Kidney tubule cell (primary cell): ENCODE results near the gene PLA2G2F.
"Not testable (repeated sequence)": the region's sequence is repeated elsewhere in the genome, so short reads cannot be mapped to it uniquely, and the experiment has no call there.

Experiments used
- DNase-seq: peaks from one replicate; pipeline ENCODE4 v3.0.0-alpha.2; 2018; ENCODE audit warnings: low spot score

The PLA2G2F gene

DNA sequence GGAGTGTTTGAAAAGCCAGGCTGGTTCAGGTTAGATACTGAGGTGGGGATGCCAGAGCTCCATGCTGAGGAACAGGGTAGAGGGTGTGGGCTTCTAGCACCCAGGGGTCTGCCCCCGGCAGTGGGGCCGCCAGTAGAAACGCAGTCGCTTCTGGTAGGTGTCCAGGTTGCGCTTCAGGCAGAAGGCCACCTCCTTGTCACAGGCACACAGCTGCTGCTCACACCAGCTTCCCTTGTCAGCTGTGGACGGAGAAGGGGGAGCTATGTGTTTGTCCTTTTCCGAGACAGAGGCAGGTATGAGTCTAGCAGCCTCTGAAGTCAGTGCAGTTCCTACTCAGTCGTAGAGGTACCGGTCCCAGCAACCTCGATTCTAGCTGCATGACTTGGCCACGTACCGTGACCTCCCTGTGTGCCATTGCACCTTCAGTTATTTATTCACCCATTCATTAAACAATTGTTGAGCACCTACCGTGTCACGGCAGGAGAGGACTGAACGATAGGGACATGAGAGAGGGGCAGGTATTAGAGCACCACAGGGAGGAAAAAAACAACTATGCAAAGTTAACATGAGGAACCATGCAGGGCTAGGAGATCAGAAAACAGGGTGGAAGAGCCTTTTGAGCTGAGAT is 25.0 kb upstream of the PLA2G2F start:
- DNase-seq = peak; percentile 66

DNA sequence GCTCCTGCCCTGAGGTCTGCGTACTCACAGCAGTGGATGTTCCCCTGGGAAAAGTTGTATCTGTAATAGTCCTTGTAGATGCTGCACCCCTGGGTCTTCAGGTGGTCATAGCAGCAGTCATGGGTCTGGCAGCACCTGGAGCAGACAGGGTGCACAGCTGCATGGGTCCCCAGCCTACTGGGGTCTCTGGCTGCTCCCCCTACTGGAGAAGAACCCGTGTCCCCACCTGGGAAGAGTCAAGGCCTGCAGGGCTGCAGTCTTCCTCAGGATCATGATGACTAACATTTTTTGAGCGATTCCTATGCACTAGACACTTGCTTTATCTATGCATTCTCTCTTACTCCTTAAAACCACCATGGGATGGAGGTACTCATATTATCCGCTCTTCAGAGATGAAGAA is 23.6 kb upstream of the PLA2G2F start:
- DNase-seq = no peak

DNA sequence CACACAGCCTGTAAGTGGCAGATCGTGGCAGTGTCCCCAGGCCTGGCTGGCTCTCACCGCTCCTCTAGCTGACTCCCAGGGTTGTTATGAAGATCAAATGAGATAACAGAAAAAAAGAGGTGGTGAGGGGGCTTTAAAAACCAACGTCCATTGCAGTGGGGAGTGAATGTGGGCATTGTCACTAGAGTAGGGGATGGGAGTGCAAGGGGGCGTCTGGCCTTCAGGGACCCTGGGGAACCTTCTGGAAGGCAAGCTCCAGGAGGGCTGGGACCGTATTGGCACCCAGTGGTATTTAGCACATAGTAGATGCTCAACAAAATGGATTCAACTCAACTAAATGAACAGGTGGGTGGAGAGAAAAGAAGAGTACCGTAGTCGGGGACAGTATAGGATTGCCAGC is 23.2 kb upstream of the PLA2G2F start:
- DNase-seq = no peak

DNA sequence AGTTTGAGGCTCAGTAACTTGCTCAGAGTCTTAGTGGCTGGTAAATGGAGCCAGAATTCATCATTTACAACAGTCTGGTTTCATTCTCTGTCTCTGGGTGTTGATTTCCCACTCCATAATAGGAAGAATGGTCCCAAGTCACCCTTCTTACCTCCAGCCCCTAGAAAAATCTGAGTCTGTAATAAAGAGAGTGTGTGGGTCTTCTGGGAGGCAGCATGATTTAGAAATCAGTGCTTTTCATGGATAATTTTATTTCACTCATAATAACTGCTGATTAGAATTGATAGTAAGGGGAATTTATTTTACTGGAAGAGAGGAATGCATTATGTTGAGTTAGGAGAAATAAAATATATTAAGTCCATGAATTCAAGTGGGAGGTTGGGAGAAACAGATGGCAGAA is 21.9 kb upstream of the PLA2G2F start:
- DNase-seq = no peak

DNA sequence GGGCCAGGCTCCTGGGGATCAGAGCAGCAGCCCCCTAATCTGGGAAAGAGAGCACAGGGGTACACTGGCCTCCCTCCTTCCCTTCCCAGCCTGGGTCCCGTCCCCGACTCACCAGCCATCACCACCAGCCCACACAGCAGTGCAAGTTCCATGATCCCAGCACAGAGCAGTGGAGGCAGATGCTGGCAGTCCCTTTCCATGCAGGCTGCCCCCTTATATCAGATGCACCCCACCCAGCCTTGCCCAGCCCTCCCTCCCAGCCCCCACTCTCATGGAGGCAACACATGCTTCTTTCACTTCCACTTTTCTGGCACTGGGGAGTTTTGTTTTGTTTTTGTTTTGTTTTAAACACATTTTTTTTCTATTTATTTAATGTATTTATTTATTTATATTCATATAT is 19.8 kb upstream of the PLA2G2F start, which contains the start of gene PLA2G2D:
PLA2G2D (minus strand) TSS at position 190 of the 400 bp plus-strand sequence; CDS start at position 152, 38 bp downstream.
- no peak for DNase-seq

DNA sequence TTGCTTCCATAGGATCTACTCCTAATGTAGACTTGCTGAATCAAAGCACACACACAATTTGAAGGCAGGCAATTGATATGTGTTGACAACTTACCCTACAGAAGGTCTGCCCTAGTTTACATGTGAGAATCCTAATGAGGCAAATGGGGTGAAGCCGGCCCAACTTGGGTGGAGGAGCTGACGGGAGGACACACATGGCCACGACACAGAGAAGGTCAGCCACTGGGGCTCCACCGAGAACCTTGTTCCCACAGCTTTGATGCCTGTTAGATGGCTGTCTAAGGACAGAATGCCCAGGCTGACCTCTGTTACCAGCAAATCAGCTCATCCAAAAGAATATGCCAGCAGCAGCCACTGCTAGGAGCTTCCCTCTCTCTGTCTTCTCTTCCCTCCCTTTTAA is 18.3 kb upstream of the PLA2G2F start:
- no peak for DNase-seq

DNA sequence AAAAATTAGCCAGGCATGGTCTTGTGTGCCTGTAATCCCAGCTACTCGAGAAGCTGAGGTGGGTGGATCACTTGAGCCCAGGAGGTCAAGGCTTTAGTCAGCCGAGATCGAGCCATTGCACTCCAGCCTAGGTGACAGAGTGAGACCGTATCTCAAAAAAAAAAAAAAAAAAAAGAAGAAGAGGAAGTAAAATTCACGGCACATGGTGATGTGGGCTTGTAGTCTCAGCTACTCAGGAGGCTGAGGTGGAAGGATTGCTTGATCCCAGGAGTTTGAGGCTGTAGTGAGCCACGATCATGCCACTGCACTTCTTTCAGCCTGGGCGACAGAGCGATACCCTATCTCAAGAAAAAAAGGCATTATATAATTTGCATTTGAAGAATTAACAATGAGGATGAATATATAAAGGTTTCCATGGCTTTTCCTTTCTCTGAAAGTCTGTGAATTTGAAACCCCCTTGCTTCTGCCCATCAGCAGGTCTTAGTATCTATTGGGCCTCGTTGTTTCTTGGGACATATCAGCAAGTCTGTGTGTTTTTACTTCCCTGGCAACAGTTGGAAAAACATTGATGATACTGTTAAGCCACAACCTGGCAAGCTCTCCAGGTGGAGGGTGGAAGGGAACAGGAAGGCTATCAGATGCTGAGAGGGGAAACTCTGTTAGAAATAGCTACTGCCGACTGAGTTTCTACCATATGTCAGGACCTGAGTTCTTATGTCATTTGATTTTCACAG is 15.2 kb upstream of the PLA2G2F start:
- peak; percentile 18 for DNase-seq

DNA sequence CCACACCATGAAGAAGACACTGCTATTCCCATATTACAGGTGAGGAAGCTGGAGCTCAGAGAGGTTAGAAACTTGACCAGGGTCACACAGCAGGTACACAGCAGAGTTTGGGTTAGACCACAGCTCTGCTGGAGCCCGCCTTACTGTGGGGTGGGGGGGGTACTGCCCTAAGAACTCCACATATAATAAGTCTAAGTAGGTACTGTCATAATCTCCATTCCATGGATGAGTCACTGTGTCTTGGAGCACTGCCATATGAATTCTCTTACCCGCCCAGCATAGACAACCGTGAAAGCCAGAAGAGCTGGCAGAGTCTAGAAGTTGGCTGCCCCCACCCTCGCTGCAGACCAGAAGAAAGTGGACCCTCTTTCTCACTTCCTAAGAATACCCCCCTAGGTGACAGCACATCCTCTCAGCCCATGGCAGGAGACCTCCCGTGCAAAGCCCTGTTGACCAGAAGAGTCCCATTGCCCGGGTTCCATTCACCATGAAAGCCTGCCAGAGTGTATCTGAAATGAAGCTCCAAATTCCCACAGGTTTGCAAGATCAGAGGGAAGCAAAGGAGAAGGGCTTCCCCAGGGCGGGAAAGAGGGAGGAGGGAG is 14.6 kb upstream of the PLA2G2F start:
- peak; percentile 77 for DNase-seq

DNA sequence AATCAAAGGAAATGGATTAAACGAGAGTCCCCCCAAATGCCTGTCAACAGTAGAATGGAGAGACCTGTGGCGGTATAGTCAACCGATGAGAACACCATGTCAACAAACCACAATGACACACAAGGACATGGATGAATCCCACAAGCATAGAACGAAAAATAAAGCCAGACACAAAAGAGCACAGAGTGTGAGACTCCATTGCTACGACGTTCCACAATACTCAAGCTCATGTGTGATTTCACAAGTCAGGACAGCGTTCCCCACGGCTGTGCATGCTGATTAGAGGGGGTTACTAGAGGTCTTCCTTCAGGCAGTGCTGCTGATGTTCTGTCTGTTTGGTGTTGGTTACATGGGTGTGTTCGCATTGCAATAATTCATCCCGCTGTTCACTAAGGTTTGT is 14.0 kb upstream of the PLA2G2F start:
- no peak for DNase-seq

DNA sequence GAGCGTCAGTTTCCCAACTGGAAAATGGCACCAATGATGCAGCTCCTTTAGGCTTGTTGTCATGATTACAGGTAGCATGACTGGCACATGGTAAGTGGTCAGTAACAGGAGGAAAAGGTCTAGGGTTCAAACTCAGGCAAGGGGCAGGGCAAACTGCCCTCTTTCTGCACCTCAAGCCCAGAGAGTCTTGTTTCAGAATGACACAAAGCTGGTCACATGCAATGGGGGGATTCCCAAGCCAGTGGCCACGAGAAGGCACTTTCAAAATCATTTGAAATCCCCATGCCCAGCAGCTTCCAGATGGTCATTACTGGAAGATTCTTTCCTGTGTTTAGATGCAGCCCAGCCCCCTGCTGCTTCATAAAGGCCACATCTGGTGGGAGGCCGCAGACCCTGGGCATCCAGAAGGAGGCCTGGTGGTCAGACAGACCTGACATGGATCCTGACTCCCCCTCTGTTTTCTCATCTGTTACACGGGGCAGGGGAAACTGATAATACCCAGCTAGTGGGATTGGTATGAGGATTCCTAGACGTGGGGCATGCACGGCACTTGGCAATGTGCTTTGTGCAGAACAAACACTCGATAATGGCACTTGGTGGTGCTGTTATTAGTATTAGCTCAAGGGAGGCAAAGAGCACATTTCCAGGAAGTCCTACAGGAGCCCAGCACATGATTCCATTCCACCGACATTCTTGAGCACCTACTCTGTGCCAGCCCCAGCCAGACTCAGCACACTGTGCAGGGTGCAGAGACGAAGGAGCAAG is 12.9 kb upstream of the PLA2G2F start:
- DNase-seq = no peak

DNA sequence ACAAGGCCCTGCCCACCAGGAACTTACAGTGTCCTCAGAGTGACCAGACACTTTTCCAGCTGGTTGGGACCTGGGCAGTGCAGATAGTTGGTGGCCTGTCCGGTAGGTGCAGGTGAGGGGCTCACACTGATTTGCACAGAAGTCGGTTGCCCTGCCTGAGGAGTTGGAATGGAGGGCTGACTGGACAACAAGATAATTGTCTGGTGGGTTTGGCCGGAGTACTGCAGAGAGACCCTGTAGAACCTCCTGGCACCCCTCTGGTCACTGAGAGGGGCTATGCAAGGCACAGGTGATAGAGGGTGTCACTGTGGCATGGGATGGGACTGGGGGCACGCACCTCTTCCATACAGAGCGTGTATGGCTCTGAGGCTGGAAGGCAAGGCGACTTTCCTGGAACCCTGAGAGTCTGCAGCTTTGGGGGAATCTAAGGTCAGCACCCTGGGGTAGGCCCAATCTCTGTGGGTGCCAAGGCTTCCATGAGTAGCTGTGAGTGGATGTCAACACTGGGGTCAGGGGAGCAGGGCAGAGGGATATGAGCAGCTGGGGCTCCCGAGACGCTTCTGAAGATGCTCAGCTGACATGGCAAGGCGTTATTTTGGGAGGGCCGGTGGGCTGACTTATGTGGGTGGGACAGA is 12.2 kb upstream of the PLA2G2F start:
- no peak for DNase-seq

DNA sequence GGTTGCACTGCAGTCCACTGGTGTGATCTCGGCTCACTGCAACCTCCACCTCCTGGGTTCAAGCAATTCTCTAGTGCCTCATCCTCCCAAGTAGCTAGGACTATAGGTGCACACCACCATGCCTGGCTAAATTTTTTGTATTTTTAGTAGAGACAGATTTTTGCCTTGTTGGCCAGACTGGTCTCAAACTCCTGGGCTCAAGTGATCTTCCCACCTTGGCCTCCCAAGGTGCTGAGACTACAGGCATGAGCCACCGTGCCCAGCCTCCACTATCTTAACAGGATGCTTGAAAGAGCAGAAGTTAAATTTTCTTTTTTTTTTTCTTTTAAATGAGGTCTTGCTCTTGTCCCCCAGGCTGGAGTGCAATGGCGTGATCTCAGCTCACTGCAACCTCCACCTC is 8.6 kb upstream of the PLA2G2F start:
- DNase-seq = not testable (repeated sequence)

DNA sequence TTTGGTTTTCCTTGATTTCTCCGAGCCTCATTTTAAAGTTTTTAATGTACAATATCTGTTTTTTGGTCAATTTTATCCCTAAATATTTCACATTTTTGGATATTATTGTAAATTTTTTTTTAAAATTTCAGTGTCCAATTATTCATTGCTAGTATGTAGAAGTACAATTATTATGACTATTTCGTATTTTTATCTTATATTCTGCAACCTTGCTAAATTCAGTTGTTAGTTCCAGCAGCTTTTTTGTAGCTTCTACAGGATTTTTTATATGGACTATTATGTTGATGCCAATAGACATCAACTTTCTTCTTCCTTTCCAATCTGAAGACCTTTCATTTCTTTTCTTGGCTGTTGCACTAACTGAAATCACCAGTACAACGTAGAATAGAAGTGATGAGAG is 4.1 kb upstream of the PLA2G2F start:
- no peak for DNase-seq

DNA sequence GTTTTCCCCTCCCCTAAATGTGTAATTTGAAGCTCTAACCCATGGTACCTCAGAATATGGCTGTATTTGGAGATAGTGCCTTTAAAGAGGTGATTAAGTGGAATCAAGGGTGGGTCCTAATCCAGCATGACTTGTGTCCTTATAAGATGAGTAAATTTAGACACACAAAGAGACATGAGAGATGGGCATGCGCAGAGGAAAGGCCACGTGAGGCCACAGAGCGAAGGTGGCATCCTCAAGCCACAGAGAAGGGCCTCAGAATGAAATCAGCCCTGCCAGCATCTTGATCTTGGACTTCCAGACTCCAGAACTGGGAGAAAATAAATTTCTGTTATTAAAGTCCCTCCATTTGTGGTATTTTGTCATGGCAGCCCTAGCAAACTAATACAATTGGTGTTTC is 2.9 kb upstream of the PLA2G2F start:
- no peak for DNase-seq

DNA sequence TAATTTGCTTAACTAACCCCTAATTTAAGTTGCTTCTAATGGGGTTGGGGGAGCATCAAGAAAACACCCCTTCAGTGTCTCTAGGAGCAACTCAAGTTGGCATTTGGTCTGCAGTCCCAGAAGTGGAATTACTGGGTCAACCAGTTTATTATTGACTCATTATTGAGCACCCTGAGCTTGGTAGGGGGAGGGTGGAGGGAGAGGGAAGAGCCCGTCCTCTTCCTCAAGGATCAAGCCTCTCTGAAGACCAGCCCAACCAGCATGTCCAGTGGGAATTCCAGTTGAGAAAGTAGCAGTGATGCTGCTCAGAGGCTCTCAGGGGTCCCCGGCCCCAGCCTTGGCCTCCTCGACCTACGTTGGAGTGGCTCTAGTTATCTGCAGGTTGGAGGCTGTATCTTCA is 2.1 kb upstream of the PLA2G2F start:
- no peak for DNase-seq

DNA sequence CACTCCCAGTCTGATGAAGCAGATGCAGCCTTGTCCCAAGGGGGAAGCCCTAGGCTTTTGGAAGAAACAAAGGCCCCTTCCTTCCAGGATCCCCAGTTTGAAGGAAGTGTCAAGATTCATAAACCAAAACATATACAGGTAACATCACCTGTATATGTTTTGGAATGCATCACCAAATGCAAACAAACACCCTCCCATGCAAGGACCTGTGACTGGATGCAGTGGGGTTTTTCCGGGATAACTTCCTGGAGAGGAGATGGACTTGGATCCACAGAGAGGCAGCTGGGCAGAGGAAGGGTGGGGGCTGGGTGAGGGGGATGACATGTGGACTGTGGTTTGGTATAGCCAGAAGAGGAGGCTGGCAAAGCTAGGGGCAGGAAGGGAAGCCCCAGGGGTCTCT is 1.5 kb upstream of the PLA2G2F start:
- peak; percentile 28 for DNase-seq

DNA sequence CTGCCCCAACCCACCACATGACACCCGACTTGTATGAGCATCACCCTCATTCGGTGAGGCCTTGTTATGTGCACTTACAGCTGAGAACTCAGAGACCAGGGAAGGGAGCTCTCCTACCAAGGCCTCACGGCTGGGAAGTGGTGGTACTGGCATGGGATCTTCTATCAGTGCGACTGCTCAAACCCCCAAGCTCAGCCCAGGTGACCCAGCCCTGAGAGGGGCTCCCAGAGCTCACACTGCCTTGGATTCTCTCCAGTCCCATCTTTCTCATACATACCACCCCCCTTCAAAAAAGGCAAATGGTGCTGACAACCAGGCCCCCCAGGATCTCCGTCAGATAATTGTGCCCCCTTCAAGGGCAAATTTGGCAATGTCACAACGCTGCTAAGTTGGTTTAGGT is 777 bp upstream of the PLA2G2F start:
- DNase-seq = no peak

DNA sequence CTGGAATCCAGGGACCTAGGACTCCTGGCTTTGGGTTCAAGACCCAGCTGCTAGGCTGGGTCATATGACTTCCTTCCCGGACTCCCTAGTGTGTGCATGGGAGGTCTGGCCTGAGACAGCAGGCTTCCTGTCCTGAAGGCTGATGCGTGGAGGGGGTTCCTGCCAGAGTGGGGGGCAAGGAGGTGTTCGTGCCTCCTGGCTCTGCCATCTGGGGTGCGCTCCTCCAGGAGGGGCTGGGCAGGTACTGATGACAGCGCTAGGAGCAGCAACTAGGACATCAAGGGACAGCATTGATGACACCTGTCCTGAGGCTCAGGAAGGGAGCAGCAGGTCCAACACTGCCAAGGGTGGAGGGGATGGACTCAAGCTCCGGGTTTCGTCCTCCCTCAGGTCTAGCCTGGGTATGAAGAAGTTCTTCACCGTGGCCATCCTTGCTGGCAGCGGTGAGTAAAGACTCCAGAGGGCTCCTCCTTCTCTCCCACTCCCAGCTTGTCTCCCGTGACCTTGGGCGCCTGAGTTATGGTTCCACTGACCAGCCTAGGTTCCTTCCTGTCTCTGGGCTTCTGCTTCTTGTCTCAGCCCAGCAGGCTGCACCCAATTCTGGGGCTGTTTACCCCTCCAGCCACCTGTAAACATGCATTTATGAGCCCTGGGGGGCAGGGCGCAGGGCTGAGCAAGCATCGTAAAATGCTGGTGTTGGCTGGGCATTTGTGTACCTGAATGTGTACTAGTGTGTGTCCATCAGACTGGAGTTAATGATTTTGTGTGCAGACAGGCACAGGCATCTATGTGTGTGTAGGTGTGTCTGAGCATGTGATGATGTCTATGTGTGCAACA is 871 bp downstream of the PLA2G2F start:
- no peak for DNase-seq

DNA sequence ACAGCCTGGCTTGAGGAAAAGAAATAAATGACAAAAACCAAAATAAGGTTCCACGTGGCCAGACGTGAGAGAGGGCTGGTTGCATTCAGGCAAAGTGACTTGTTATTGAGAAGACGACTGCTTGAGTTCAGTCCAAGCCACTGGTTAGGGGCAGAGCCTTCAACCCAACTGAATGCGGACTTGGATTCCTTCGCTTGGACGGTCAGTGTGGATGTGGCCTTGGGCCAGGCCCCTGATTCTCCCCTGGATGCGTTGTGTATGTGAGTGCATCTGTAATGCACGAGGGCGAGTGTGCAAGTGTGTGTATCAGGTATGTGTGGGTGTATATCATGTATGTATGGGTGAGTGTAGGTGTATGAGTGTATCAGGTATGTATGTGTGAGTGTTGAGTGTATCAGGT is 1.9 kb downstream of the PLA2G2F start:
- DNase-seq = no peak

DNA sequence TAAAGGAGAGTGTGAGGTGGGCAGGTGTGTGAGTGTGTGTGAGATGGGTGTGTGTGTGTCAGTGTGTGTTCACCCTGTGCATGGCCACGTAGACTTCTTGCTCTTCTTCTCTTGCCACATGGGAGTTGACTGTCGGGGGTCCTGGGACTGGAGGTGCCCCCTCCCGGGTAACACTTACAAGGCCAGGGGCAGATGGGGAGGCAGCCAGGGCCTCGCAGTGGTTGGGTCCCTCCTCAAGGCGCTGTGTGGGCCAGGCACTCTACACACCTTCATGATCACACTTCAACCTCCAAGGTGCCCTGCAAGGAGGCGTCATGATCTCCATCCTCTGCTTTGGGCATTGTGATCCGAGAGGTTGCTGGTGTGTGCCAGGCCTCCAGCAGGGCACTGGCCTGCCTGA is 2.3 kb downstream of the PLA2G2F start:
- DNase-seq = no peak

DNA sequence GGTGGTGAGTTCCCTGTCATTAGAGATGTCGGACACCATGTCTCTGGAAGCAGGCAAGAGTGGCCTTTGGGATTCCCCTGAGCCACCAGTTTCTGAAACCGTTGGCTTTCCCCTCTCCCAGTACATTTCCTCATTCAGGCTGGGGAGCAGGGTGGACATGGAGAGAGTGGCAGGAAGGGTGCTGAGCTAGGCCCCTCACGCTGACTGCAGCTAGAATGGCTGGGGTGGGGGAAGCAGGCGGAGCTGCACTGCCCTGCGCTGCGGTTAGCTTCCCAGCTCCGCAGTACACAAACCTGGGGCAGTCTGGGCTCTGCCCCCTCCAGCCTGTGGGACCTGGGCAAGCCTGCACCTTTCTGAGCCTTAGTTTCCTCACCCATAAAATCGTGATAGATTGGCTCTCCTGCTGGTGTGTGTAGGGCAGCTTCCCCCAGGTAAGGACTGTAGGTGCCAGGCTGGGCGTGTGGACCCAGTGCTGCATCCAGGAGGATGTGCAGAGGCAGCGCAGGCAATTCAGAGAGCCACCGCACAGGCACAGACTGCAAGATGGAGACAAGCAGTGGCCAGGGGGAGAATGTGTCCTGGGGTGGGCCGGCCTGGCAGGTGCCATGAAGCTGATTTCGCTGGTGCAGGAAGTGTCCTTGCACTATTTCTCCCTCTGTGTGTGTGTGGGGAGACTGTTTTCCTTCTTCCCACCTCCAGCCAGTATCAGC is 3.0 kb downstream of the PLA2G2F start:
- no peak for DNase-seq
